ENCODE data around the gene SERTAD4. TPM values are rescaled to one million over a fixed set of nuclear protein-coding genes. Genes with fewer than 3 reads are reported as not detected.
"Not testable (repeated sequence)": the region's sequence is repeated elsewhere in the genome, so short reads cannot be mapped to it uniquely, and the experiment has no call there.

The SERTAD4 gene
- total RNA-seq, 1 donor from 2014 or later = 1.5 TPM

GRCh38 chr1:210264496-210265380 is 32.1 kb downstream of the SERTAD4 start:
- H3K9me3 Mint-ChIP-seq (ENCODE audit: unreplicated experiment) = no peaks in the 10 kb centered on the region
- no peaks in the 10 kb centered on the region for H3K36me3 Mint-ChIP-seq (ENCODE audit: unreplicated experiment)
- H3K27me3 Mint-ChIP-seq (ENCODE audit: unreplicated experiment) = no peaks in the 10 kb centered on the region
- no peak overlapping the region for H3K27ac Mint-ChIP-seq (ENCODE audit: unreplicated experiment)
- no peak for TF ChIP-seq CTCF (IDR thresholded peaks at IDR 0.05; ENCODE audit: partially characterized antibody, unreplicated experiment)
- DNase-seq = no peak
- no peak overlapping the region for H3K4me3 Mint-ChIP-seq (ENCODE audit: unreplicated experiment)
- peaks cover 3% of the 10 kb centered on the region for H3K4me1 Mint-ChIP-seq (ENCODE audit: low read depth, unreplicated experiment)

- H3K4me3 Mint-ChIP-seq (ENCODE audit: unreplicated experiment); H3K4me1 Mint-ChIP-seq (ENCODE audit: low read depth, unreplicated experiment); H3K27ac Mint-ChIP-seq (ENCODE audit: unreplicated experiment); H3K36me3 Mint-ChIP-seq (ENCODE audit: unreplicated experiment); H3K27me3 Mint-ChIP-seq (ENCODE audit: unreplicated experiment); H3K9me3 Mint-ChIP-seq (ENCODE audit: unreplicated experiment); DNase-seq: not testable (repeated sequence)
Measured at GRCh38 chr1:210265392-210265955, 32.9 kb downstream of the SERTAD4 start.

GRCh38 chr1:210269981-210270380 is 37.4 kb downstream of the SERTAD4 start:
- Mint-ChIP-seq H3K4me3 (ENCODE audit: unreplicated experiment) (no peak overlapping the region), H3K36me3 (ENCODE audit: unreplicated experiment) (no peaks in the 10 kb centered on the region), H3K4me1 (ENCODE audit: low read depth, unreplicated experiment) (no peaks in the 10 kb centered on the region), H3K27me3 (ENCODE audit: unreplicated experiment) (no peaks in the 10 kb centered on the region), H3K27ac (ENCODE audit: unreplicated experiment) (no peak overlapping the region), H3K9me3 (ENCODE audit: unreplicated experiment) (no peaks in the 10 kb centered on the region)
- TF ChIP-seq CTCF (IDR thresholded peaks at IDR 0.05; ENCODE audit: partially characterized antibody, unreplicated experiment) = no peak
- no peak for DNase-seq

- Mint-ChIP-seq H3K36me3 (ENCODE audit: unreplicated experiment) (no peaks in the 10 kb centered on the region), H3K27ac (ENCODE audit: unreplicated experiment) (no peak overlapping the region), H3K4me1 (ENCODE audit: low read depth, unreplicated experiment) (no peaks in the 10 kb centered on the region), H3K9me3 (ENCODE audit: unreplicated experiment) (no peaks in the 10 kb centered on the region), H3K4me3 (ENCODE audit: unreplicated experiment) (no peak overlapping the region), H3K27me3 (ENCODE audit: unreplicated experiment) (no peaks in the 10 kb centered on the region)
- DNase-seq = no peak
- TF ChIP-seq CTCF (IDR thresholded peaks at IDR 0.05; ENCODE audit: partially characterized antibody, unreplicated experiment) = no peak
Measured at GRCh38 chr1:210272666-210273065, 40.1 kb downstream of the SERTAD4 start.

GRCh38 chr1:210280221-210280620 is 47.6 kb downstream of the SERTAD4 start:
- H3K4me3 Mint-ChIP-seq (ENCODE audit: unreplicated experiment) = no peak overlapping the region
- no peaks in the 10 kb centered on the region for H3K27me3 Mint-ChIP-seq (ENCODE audit: unreplicated experiment)
- DNase-seq = no peak
- TF ChIP-seq CTCF (IDR thresholded peaks at IDR 0.05; ENCODE audit: partially characterized antibody, unreplicated experiment) = no peak
- no peak overlapping the region for H3K27ac Mint-ChIP-seq (ENCODE audit: unreplicated experiment)
- peaks cover 4% of the 10 kb centered on the region for H3K9me3 Mint-ChIP-seq (ENCODE audit: unreplicated experiment)
- H3K36me3 Mint-ChIP-seq (ENCODE audit: unreplicated experiment) = peaks cover 19% of the 10 kb centered on the region
- H3K4me1 Mint-ChIP-seq (ENCODE audit: low read depth, unreplicated experiment) = no peaks in the 10 kb centered on the region
